Measurements from ENCODE around the gene CCNO. TPM values are rescaled to one million over a fixed set of nuclear protein-coding genes. Genes with fewer than 3 reads are reported as not detected.

CCNO gene
- total and polyA plus RNA-seq, 2 of the 8 experiments (the other 6 are each of a cell fraction or from before 2014, with no cell fraction given): 0.14 to 0.41 TPM

GRCh38 chr5:55226027-55226933 is 7.1 kb downstream of the CCNO start:
- peaks cover 94 to 100% (median 99%) of the 10 kb centered on the region in 4 experiments for H3K27me3 ChIP-seq (replicated peaks in 1 of 4; ENCODE audit: control insufficient read depth in 3 of 4, extremely low read depth in 1 of 4, insufficient read depth in 3 of 4, low read length in 3 of 4)
- H3K27ac ChIP-seq (ENCODE audit: low read depth, low read length): no peak overlapping the region
- no peak overlapping the region for H2BK5ac ChIP-seq (ENCODE audit: low read depth, low read length)
- H3K23me2 ChIP-seq (ENCODE audit: low read depth, low read length): peaks cover 8% of the 10 kb centered on the region; the same call in 1 of the 2 replicates
- no peak overlapping the region; the same call in 1 of the 2 replicates for H2AFZ ChIP-seq (ENCODE audit: low read length)
- FAIRE-seq (no peak), DNase-seq (ENCODE audit: low read depth in 1 of 2, low spot score in 2 of 2) (peak; percentile 60 to 92)
- no peaks in the 10 kb centered on the region for H3K79me1 ChIP-seq (ENCODE audit: low read depth, low read length)
- peaks cover 0 to 6% (median 0%) of the 10 kb centered on the region in 4 experiments; a peak in 2 of 8 replicates for H3K36me3 ChIP-seq (ENCODE audit: control insufficient read depth in 2 of 4, insufficient read depth in 4 of 4, low read length in 3 of 4)
- H3K4me3 ChIP-seq (ENCODE audit: extremely low read depth in 1 of 4, insufficient read depth in 2 of 4, low read depth in 3 of 4, low read length in 4 of 4): peak overlapping the region; percentile 53 to 61 (median 58)
- H2BK15ac ChIP-seq (ENCODE audit: low read length): no peak overlapping the region
- H4K20me1 ChIP-seq (replicated peaks in 1 of 2; ENCODE audit: control insufficient read depth in 1 of 2, insufficient read depth in 2 of 2, low read length in 2 of 2): peaks cover 3 to 43% of the 10 kb centered on the region in 2 experiments
- ChIA-PET POLR2A (ENCODE audit: partially characterized antibody) (interaction anchor here (1.0 kb wide), 1 partner anchor 81 kb away, joined by 3 read pairs; the partner anchor contains the start of genes DHX29 and MTREX), CTCF (ENCODE audit: partially characterized antibody) (interaction anchor here (0.6 to 13.6 kb wide), 20 partner anchors 9 to 1077 kb away, joined by 3 to 143 read pairs (median 4); partner anchors contain the start of genes CCNO, CDC20B and GPX8)
- no peak overlapping the region for H4K91ac ChIP-seq (replicated peaks; ENCODE audit: insufficient read length, low read length)
- WGBS, 2 experiments (ENCODE audit: extremely low coverage in 1 of 2, insufficient coverage in 1 of 2, insufficient read length in 1 of 2, insufficient replicate concordance in 2 of 2, low coverage in 1 of 2, low lambda C conversion rate in 2 of 2, missing lambda C conversion rate in 1 of 2): 5% methylated on average over 51 of the region's 54 CpGs; no CpG with 5 or more reads in 1 of the 2 experiments
- no peak overlapping the region for H4K5ac ChIP-seq (ENCODE audit: insufficient read length, low read depth, low read length)
- no peak overlapping the region for H3K56ac ChIP-seq (replicated peaks; ENCODE audit: insufficient read length, low read depth, low read length)
- no peak overlapping the region for H3K14ac ChIP-seq (ENCODE audit: insufficient read length)
- H3K9me3 ChIP-seq (ENCODE audit: insufficient read depth in 2 of 2, low read depth in 1 of 2, low read length in 1 of 2): no peaks in the 10 kb centered on the region
- no peak overlapping the region for H2BK120ac ChIP-seq (replicated peaks; ENCODE audit: low read depth, low read length)
- peak overlapping the region; percentile 82 to 86 for H3K4me2 ChIP-seq (ENCODE audit: insufficient read depth in 1 of 2, low read depth in 2 of 2, low read length in 2 of 2)
- no peak overlapping the region for H2AK5ac ChIP-seq (ENCODE audit: low read depth, low read length)
- H3K18ac ChIP-seq (ENCODE audit: extremely low read depth, low read length): peak overlapping the region; percentile 51; the same call in 1 of the 2 replicates
- no peak overlapping the region for H3K4ac ChIP-seq (replicated peaks; ENCODE audit: insufficient read length, low read depth, low read length)
- peak overlapping the region; percentile 29; the same call in 1 of the 2 replicates for H4K8ac ChIP-seq (ENCODE audit: extremely low read depth, insufficient read depth, low read length)
- H2BK20ac ChIP-seq (ENCODE audit: low read length): no peak overlapping the region
- no peak overlapping the region for H2BK12ac ChIP-seq (ENCODE audit: low read depth, low read length)
- H3K4me1 ChIP-seq (replicated peaks in 1 of 4; ENCODE audit: control insufficient read depth in 3 of 4, insufficient read depth in 4 of 4, low read length in 3 of 4): peaks cover 2 to 23% (median 12%) of the 10 kb centered on the region in 4 experiments
- no peak overlapping the region for H3K23ac ChIP-seq (ENCODE audit: insufficient read length)
- no peak overlapping the region for H3K9ac ChIP-seq (replicated peaks in 1 of 4; ENCODE audit: extremely low read depth in 1 of 4, low read depth in 3 of 4, low read length in 3 of 4)
- no peaks in the 10 kb centered on the region for H3K79me2 ChIP-seq (ENCODE audit: control insufficient read depth in 1 of 2, insufficient read depth in 2 of 2, low read length in 2 of 2)
- TF ChIP-seq BRCA1 (IDR thresholded peaks at IDR 0.05; ENCODE audit: low read depth, low read length): no peak
- TF ChIP-seq CHD2 (IDR thresholded peaks at IDR 0.05; ENCODE audit: low read length): no peak
- TF ChIP-seq EP300 (IDR thresholded peaks at IDR 0.05; ENCODE audit: borderline replicate concordance in 1 of 2, low read depth in 2 of 2, low read length in 2 of 2): no peak
- TF ChIP-seq POLR2A (IDR thresholded peaks at IDR 0.05; ENCODE audit: control extremely low read depth in 1 of 2, low read depth in 2 of 2, low read length in 2 of 2): no peak
- no peak for TF ChIP-seq POLR2AphosphoS5 (IDR thresholded peaks at IDR 0.05; ENCODE audit: low read depth, low read length)
- TF ChIP-seq SUZ12 (IDR thresholded peaks at IDR 0.05; ENCODE audit: low read length): peak; percentile 39; the same call in 1 of the 2 replicates
- TF ChIP-seq YY1 (IDR thresholded peaks at IDR 0.05; ENCODE audit: low read depth, low read length): peak; percentile 23; the same call in 1 of the 2 replicates
- TF ChIP-seq, protein P1, sequence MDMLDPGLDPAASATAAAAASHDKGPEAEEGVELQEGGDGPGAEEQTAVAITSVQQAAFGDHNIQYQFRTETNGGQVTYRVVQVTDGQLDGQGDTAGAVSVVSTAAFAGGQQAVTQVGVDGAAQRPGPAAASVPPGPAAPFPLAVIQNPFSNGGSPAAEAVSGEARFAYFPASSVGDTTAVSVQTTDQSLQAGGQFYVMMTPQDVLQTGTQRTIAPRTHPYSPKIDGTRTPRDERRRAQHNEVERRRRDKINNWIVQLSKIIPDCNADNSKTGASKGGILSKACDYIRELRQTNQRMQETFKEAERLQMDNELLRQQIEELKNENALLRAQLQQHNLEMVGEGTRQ (IDR thresholded peaks at IDR 0.05; ENCODE audit: low read length): no peak
- 0 out of 4 replicates have a peak, but pooled peaks of 1 of the 2 experiments have one; percentile 52 for TF ChIP-seq SIN3A (conservative IDR thresholded peaks at IDR 0.05 in 1 of 2, IDR thresholded peaks at IDR 0.05 in 1 of 2; ENCODE audit: low read depth in 1 of 2, low read length in 2 of 2)
- TF ChIP-seq RFX5 (IDR thresholded peaks at IDR 0.05; ENCODE audit: borderline replicate concordance, low read depth, low read length): no peak
